OCI-LY3 (cell line): ENCODE data around the gene TMEM119.

Experiments used
- H2AFZ ChIP-seq: fragments of 200-600, 300-600 bp; shearing (Covaris generic); 2 replicates; pipeline ENCODE4 v1.6.0; 2014; ENCODE audit warnings: antibody characterized with exemption, low read depth, low read length
- H3K27ac ChIP-seq: fragments of 200-600, 300-600 bp; sonication (generic); 2 replicates; pipeline ENCODE4 v1.5.1; 2014; ENCODE audit warnings: mild to moderate bottlenecking, low read length, moderate library complexity, mixed read lengths
- H3K27me3 ChIP-seq: fragments of 200-600, 300-600 bp; sonication (generic); 2 replicates; pipeline ENCODE4 v1.6.1; 2014; ENCODE audit warnings: low read depth, low read length, mixed read lengths
- H3K36me3 ChIP-seq: fragments of 200-600, 300-600 bp; sonication (generic); replicated peaks from 2 replicates; pipeline ENCODE3; 2014; ENCODE audit warnings: low read depth, low read length, mixed read lengths
- H3K4me1 ChIP-seq: fragments of 300-600, 200-600 bp; sonication (generic); 2 replicates; pipeline ENCODE4 v1.6.1; 2014; ENCODE audit warnings: low read length, mixed read lengths
- H3K4me2 ChIP-seq: fragments of 200-600, 300-600 bp; sonication (generic); 2 replicates; pipeline ENCODE4 v1.6.1; 2014; ENCODE audit warnings: low read length, mixed read lengths
- H3K4me3 ChIP-seq: fragments of 300-600, 200-600 bp; sonication (generic); 2 replicates; pipeline ENCODE4 v1.5.1; 2014; ENCODE audit warnings: antibody characterized with exemption, mild to moderate bottlenecking, low read length, moderate library complexity
- H3K79me2 ChIP-seq: fragments of 300-600, 200-600 bp; shearing (Covaris generic); 2 replicates; pipeline ENCODE4 v1.6.1; 2014; ENCODE audit warnings: mild to moderate bottlenecking, low read length, mixed read lengths
- H3K9ac ChIP-seq: fragments of 300-600, 200-600 bp; shearing (Covaris generic); 2 replicates; pipeline ENCODE4 v1.6.0; 2014; ENCODE audit warnings: mild to moderate bottlenecking, low read length, moderate library complexity
- H3K9me3 ChIP-seq: fragments of 200-600, 300-600 bp; shearing (Covaris generic); 2 replicates; pipeline ENCODE4 v1.6.1; 2014; ENCODE audit warnings: low read length, mixed read lengths; ENCODE audit not compliant: insufficient read depth
- H4K20me1 ChIP-seq: fragments of 200-600, 300-600 bp; sonication (generic); 2 replicates; pipeline ENCODE4 v1.6.1; 2016; ENCODE audit warnings: low read length, mixed read lengths; ENCODE audit not compliant: insufficient read depth
- EZH2phosphoT487 ChIP-seq: fragments of 200-600 bp; shearing (Covaris generic); IDR thresholded peaks from 2 replicates; pipeline ENCODE4 v1.6.1; 2018; ENCODE audit warnings: antibody characterized with exemption, mixed run types, low read depth
- TF ChIP-seq, protein P1 (sequence below): fragments of 200-600, 300-600 bp; sonication (generic); IDR thresholded peaks from 2 replicates; pipeline ENCODE4 v1.5.1; 2014; ENCODE audit warnings: antibody characterized with exemption, low read length, low read depth

TMEM119 gene

DNA sequence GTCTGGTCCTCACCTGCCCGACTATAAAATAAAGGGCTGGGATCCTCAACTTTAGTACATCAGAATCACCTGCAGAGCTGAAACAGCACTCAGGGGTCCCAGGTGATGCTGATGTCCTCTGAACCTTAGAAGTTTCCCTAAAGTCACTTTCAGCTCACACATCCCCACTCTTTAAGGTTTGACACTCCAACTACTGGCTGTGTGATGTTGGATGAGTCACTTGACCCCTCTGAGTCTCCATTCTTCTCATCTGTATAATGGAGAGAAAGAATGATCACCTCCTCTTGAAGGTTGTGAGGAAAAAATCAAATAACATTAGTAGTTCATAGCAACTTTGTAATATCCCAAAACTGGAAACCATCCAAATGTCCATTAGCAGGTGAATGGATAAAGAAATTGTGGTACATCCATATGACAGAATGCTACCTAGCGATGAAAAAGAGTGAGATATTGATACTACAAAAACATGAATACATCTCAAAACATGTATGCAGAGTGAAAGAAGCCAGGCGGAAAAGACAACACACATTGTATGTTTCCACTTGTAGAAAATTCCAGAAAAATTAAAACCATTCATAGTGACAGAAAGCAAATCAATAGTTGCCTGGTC is 13.3 kb downstream of the TMEM119 start:
- H3K27me3 ChIP-seq = peaks cover 9% of the 10 kb centered on the region
- peaks cover 4% of the 10 kb centered on the region; the same call in 1 of the 2 replicates for H3K4me1 ChIP-seq
- no peaks in the 10 kb centered on the region for H3K9me3 ChIP-seq
- no peak overlapping the region for H3K27ac ChIP-seq
- H2AFZ ChIP-seq = no peak overlapping the region
- no peak overlapping the region for H3K4me3 ChIP-seq
- TF ChIP-seq, protein P1, sequence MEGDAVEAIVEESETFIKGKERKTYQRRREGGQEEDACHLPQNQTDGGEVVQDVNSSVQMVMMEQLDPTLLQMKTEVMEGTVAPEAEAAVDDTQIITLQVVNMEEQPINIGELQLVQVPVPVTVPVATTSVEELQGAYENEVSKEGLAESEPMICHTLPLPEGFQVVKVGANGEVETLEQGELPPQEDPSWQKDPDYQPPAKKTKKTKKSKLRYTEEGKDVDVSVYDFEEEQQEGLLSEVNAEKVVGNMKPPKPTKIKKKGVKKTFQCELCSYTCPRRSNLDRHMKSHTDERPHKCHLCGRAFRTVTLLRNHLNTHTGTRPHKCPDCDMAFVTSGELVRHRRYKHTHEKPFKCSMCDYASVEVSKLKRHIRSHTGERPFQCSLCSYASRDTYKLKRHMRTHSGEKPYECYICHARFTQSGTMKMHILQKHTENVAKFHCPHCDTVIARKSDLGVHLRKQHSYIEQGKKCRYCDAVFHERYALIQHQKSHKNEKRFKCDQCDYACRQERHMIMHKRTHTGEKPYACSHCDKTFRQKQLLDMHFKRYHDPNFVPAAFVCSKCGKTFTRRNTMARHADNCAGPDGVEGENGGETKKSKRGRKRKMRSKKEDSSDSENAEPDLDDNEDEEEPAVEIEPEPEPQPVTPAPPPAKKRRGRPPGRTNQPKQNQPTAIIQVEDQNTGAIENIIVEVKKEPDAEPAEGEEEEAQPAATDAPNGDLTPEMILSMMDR = no peak
- TF ChIP-seq EZH2phosphoT487 = no peak
- H3K36me3 ChIP-seq = no peaks in the 10 kb centered on the region
- no peaks in the 10 kb centered on the region for H4K20me1 ChIP-seq
- H3K9ac ChIP-seq = no peak overlapping the region
- H3K4me2 ChIP-seq = no peak overlapping the region
- H3K79me2 ChIP-seq = no peaks in the 10 kb centered on the region

DNA sequence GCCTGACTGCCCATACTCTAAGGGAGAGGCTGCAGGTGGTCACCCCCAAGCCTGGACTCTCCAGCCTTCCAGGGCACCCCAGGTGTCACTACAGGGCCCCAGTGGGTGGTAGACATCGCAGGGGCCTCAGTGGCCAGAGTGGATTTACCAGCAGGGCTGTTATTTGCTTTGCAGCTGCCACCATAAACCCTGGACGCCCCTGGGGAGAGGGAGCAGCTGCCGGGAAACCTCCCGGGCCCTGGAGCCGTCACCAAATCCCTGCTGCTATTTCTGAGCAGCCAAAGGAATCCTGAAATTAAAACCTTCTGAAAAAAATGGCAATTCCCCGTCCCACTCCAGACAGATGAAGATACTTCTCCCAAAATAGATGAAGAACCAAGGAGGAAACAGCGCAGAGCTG is 13.9 kb downstream of the TMEM119 start:
- Histone ChIP-seq H3K9me3 (no peaks in the 10 kb centered on the region), H3K27ac (no peak overlapping the region), H3K36me3 (no peaks in the 10 kb centered on the region), H2AFZ (no peak overlapping the region), H3K27me3 (peaks cover 9% of the 10 kb centered on the region), H3K4me1 (peaks cover 10% of the 10 kb centered on the region), H3K4me3 (no peak overlapping the region), H4K20me1 (no peaks in the 10 kb centered on the region), H3K4me2 (no peak overlapping the region), H3K79me2 (no peaks in the 10 kb centered on the region), H3K9ac (no peak overlapping the region)
- no peak for TF ChIP-seq EZH2phosphoT487
- TF ChIP-seq, protein P1 = no peak

DNA sequence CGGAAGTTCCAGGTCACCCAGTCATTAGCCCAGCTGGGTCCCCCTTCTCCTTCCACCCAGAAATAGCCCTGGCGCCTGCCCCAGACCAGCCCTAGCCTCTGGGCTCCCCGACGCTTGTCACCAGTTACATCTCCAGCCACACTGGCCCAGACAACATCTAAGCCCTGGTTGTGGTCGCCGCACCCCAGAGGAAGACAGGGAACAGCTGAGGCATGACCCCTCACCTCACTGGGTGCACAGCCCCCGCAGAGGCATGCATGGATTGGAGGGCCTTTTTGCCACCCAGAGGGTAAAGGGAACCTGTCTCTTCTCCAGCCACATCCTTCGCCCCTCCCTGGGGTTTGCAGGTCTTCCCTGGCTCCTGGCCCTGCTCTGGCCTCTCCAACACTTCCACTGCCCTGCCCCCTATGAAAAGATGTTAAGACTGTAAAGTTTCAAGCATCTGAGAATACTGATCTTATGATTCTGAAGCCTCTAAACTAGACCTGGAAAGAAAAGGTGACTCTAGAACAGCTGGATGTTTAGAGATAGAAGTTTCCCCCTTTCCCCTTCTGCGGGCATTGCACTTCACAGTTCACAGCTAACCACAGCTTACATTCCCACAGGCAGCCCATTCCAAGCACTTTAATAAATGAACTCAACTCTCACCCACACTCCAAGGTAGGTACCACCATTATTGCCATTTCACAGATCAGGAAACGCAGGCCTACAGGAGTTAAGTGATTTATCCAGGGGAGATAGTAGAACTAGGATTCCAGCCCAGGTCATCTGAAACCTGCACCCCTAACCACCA is 14.7 kb downstream of the TMEM119 start:
- Histone ChIP-seq H3K9ac (no peak overlapping the region), H4K20me1 (no peaks in the 10 kb centered on the region)

DNA sequence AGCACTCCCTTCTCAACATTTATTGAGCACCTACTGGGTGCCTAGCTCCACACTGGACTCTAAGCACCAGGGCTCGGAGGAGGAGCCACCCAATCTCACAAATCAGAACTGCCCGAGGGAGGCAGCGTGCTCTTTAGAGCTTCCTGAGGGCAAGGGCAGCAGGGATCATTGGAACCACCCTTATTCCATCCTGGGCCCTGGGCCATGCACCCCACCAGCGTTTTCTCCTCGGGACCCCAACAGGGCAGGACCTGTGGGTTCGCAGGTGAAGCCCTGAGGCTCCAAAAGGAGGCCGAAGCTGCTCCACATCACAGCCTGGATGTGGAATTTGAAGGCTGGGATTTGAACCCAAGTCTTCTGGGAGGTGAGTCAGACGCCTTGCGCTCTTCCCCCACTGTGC is 15.4 kb downstream of the TMEM119 start:
- TF ChIP-seq, protein P1 = no peak
- TF ChIP-seq EZH2phosphoT487 = no peak
- no peak overlapping the region for H3K4me3 ChIP-seq
- no peak overlapping the region for H2AFZ ChIP-seq
- no peaks in the 10 kb centered on the region for H4K20me1 ChIP-seq
- no peaks in the 10 kb centered on the region for H3K36me3 ChIP-seq
- no peaks in the 10 kb centered on the region for H3K9me3 ChIP-seq
- no peak overlapping the region for H3K4me2 ChIP-seq
- no peaks in the 10 kb centered on the region for H3K79me2 ChIP-seq
- H3K4me1 ChIP-seq = peaks cover 10% of the 10 kb centered on the region
- no peak overlapping the region for H3K9ac ChIP-seq
- no peak overlapping the region for H3K27ac ChIP-seq
- H3K27me3 ChIP-seq = peaks cover 9% of the 10 kb centered on the region

More for the DNA sequence above, 14.7 kb downstream of the TMEM119 start:
- no peak overlapping the region for H3K27ac ChIP-seq
- TF ChIP-seq EZH2phosphoT487 = no peak
- TF ChIP-seq, protein P1 = no peak
- H2AFZ ChIP-seq = no peak overlapping the region
- no peak overlapping the region for H3K4me2 ChIP-seq
- H3K4me3 ChIP-seq = no peak overlapping the region
- no peaks in the 10 kb centered on the region for H3K79me2 ChIP-seq
- peaks cover 9% of the 10 kb centered on the region for H3K27me3 ChIP-seq
- no peaks in the 10 kb centered on the region for H3K36me3 ChIP-seq
- no peaks in the 10 kb centered on the region for H3K9me3 ChIP-seq
- peaks cover 10% of the 10 kb centered on the region for H3K4me1 ChIP-seq
